Measurements from ENCODE around the gene MYCL.

- no peak for TF ChIP-seq CTCF (conservative IDR thresholded peaks at IDR 0.05)
- no peak for TF ChIP-seq ZFX (IDR thresholded peaks at IDR 0.05)
These were observed 4.6 kb downstream of the MYCL start for GRCh38 chr1:39896909-39897685.

Data from C4-2B (cell line).